A549 treated with CpdA at 1 μM for 4 hours (cell line): ENCODE data around the gene CDC42EP3. TPM values are rescaled to one million over a fixed set of nuclear protein-coding genes. Genes with fewer than 3 reads are reported as not detected.

ENCODE experiments used
- total RNA-seq: library from RNA; stranded (reverse); fragments of 200-300 nt; extraction: Qiagen RNA extraction; gene quantifications from 5 replicates; pipeline ENCODE4 v1.2.3, GENCODE V29; 2022; ENCODE audit warnings: low read depth

CDC42EP3 gene
- total RNA-seq, result 17.9 to 20.8 TPM (median 18.2 TPM) in 5 replicates

GRCh38 chr2:37671009-37671815 is at the start of gene CDC42EP3:
TSS of gene CDC42EP3 (minus strand) at chr2:37671642. CDS start at chr2:37646587, 25,055 bp downstream.

